Fibroblast of the conjunctiva (primary cell): ENCODE results near the gene CADM1.
"Not testable (repeated sequence)": the region's sequence is repeated elsewhere in the genome, so short reads cannot be mapped to it uniquely, and the experiment has no call there.

Experiments
- DNase-seq: peaks from one replicate; pipeline ENCODE4 v3.0.0-alpha.2; 2010; ENCODE audit warnings: low read depth

Gene CADM1

GRCh38 chr11:115476463-115477286 is 27.5 kb downstream of the CADM1 start:
- no peak for DNase-seq

GRCh38 chr11:115475564-115475963 is 28.7 kb downstream of the CADM1 start:
- DNase-seq, result no peak

GRCh38 chr11:115474306-115474705 is 29.9 kb downstream of the CADM1 start:
- not testable (repeated sequence) for DNase-seq

- no peak for DNase-seq
Measured at GRCh38 chr11:115473167-115473566, 31.0 kb downstream of the CADM1 start.

- DNase-seq, result no peak
Measured at GRCh38 chr11:115471367-115471766, 32.8 kb downstream of the CADM1 start.

GRCh38 chr11:115470928-115471327 is 33.3 kb downstream of the CADM1 start:
- DNase-seq, result no peak

- no peak for DNase-seq
Measured at GRCh38 chr11:115469361-115469760, 34.9 kb downstream of the CADM1 start.

- no peak for DNase-seq
Measured at GRCh38 chr11:115466122-115466521, 38.1 kb downstream of the CADM1 start.

- DNase-seq, result no peak
Measured at GRCh38 chr11:115464269-115464668, 39.9 kb downstream of the CADM1 start.

- no peak for DNase-seq
Measured at GRCh38 chr11:115463606-115464005, 40.6 kb downstream of the CADM1 start.

- DNase-seq, result no peak
Measured at GRCh38 chr11:115462757-115463156, 41.5 kb downstream of the CADM1 start.

GRCh38 chr11:115462004-115462541 is 42.1 kb downstream of the CADM1 start:
- no peak for DNase-seq

GRCh38 chr11:115460512-115460911 is 43.7 kb downstream of the CADM1 start:
- DNase-seq, result no peak

- no peak for DNase-seq
Measured at GRCh38 chr11:115459563-115459962, 44.7 kb downstream of the CADM1 start.

- no peak for DNase-seq
Measured at GRCh38 chr11:115458877-115459276, 45.3 kb downstream of the CADM1 start.

- no peak for DNase-seq
Measured at GRCh38 chr11:115456019-115456418, 48.2 kb downstream of the CADM1 start.

GRCh38 chr11:115455613-115456012 is 48.6 kb downstream of the CADM1 start:
- DNase-seq, result no peak

- DNase-seq, result no peak
Measured at GRCh38 chr11:115454525-115454924, 49.7 kb downstream of the CADM1 start.

GRCh38 chr11:115453693-115454490 is 50.3 kb downstream of the CADM1 start:
- no peak for DNase-seq

- no peak for DNase-seq
Measured at GRCh38 chr11:115452241-115452640, 52.0 kb downstream of the CADM1 start.

GRCh38 chr11:115450519-115450918 is 53.7 kb downstream of the CADM1 start:
- no peak for DNase-seq

GRCh38 chr11:115447273-115447864 is 56.8 kb downstream of the CADM1 start:
- DNase-seq, result no peak

- no peak for DNase-seq
Measured at GRCh38 chr11:115446214-115446613, 58.0 kb downstream of the CADM1 start.
